ENCODE results near the gene KRTAP5-4.

- TF ChIP-seq CTCF (conservative IDR thresholded peaks at IDR 0.05; ENCODE audit: low read length) = peak; percentile 97
- TF ChIP-seq EZH2phosphoT487 (IDR thresholded peaks at IDR 0.05; ENCODE audit: borderline replicate concordance) = no peak
Observed at GRCh38 chr11:1652771-1653540, 31.0 kb upstream of the KRTAP5-4 start.
